SH-SY5Y (cell line): Measurements from ENCODE around the gene RBFOX2.

Experiments
- GATA2 ChIP-seq: IDR thresholded peaks from 2 replicates; pipeline ENCODE4 v1.6.1; 2011; ENCODE audit warnings: mild to moderate bottlenecking, low read depth, low read length
- GATA3 ChIP-seq: IDR thresholded peaks from 2 replicates; pipeline ENCODE4 v1.6.1; 2011; ENCODE audit warnings: low read depth, mild to moderate bottlenecking, low read length, moderate library complexity

RBFOX2 gene

GRCh38 chr22:35703861-35704584 is 324.6 kb downstream of the RBFOX2 start:
- no peak for TF ChIP-seq GATA2
- no peak for TF ChIP-seq GATA3

- TF ChIP-seq GATA3: no peak
- TF ChIP-seq GATA2: no peak
Measured at GRCh38 chr22:35697142-35697541, 331.5 kb downstream of the RBFOX2 start.

GRCh38 chr22:35695202-35695601 is 333.4 kb downstream of the RBFOX2 start:
- TF ChIP-seq GATA2 (no peak), GATA3 (no peak)

- TF ChIP-seq GATA2 (no peak), GATA3 (no peak)
Measured at GRCh38 chr22:35690001-35690400, 338.6 kb downstream of the RBFOX2 start.

- TF ChIP-seq GATA2 (no peak), GATA3 (no peak)
Measured at GRCh38 chr22:35688913-35689675, 339.5 kb downstream of the RBFOX2 start.
